Activated naive CD4-positive, alpha-beta T cell treated with anti-CD3 and anti-CD28 coated beads for 36 hours (primary cell): ENCODE data around the gene ID3. TPM values are rescaled to one million over a fixed set of nuclear protein-coding genes. Genes with fewer than 3 reads are reported as not detected.

Experiments
- CTCF ChIA-PET: fragments of 350-600 bp; sonication (Branson Sonifier 250); formaldehyde crosslinking; loops from one replicate; lab custom pipeline; 2021; ENCODE audit warnings: antibody characterized with exemption; lab: Charles Lee
- DNase-seq: peaks from one replicate; pipeline ENCODE4 v3.0.0-alpha.2; 2020
- H3K27ac Mint-ChIP-seq: one replicate; pipeline ENCODE4 v1.8.0; 2021; ENCODE audit warnings: mild to moderate bottlenecking, mixed read lengths
- H3K27me3 Mint-ChIP-seq: one replicate; pipeline ENCODE4 v1.8.0; 2021; ENCODE audit warnings: low read depth, mixed read lengths
- H3K36me3 Mint-ChIP-seq: one replicate; pipeline ENCODE4 v1.8.0; 2021; ENCODE audit warnings: low read depth, mixed read lengths
- H3K4me1 Mint-ChIP-seq: one replicate; pipeline ENCODE4 v1.8.0; 2021; ENCODE audit warnings: low read depth, mixed read lengths
- H3K4me3 Mint-ChIP-seq: one replicate; pipeline ENCODE4 v1.8.0; 2021; ENCODE audit warnings: mild to moderate bottlenecking, moderate library complexity, mixed read lengths
- H3K9me3 Mint-ChIP-seq: one replicate; pipeline ENCODE4 v1.8.0; 2021; ENCODE audit warnings: mixed read lengths
- intact Hi-C: fragments of 100-400 bp; cut with micrococcal nuclease; formaldehyde crosslinking; loops from one replicate; pipeline ENCODE4 v1.15.1; 2023
- total RNA-seq, 2 experiments: library from RNA; stranded (reverse); gene quantifications; one replicate each; pipeline ENCODE4 v1.2.3, GENCODE V29; 2021

ID3 gene, protein sequence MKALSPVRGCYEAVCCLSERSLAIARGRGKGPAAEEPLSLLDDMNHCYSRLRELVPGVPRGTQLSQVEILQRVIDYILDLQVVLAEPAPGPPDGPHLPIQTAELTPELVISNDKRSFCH
- total RNA-seq = 10 to 100 TPM; 69.5 to 74.6 TPM

DNA sequence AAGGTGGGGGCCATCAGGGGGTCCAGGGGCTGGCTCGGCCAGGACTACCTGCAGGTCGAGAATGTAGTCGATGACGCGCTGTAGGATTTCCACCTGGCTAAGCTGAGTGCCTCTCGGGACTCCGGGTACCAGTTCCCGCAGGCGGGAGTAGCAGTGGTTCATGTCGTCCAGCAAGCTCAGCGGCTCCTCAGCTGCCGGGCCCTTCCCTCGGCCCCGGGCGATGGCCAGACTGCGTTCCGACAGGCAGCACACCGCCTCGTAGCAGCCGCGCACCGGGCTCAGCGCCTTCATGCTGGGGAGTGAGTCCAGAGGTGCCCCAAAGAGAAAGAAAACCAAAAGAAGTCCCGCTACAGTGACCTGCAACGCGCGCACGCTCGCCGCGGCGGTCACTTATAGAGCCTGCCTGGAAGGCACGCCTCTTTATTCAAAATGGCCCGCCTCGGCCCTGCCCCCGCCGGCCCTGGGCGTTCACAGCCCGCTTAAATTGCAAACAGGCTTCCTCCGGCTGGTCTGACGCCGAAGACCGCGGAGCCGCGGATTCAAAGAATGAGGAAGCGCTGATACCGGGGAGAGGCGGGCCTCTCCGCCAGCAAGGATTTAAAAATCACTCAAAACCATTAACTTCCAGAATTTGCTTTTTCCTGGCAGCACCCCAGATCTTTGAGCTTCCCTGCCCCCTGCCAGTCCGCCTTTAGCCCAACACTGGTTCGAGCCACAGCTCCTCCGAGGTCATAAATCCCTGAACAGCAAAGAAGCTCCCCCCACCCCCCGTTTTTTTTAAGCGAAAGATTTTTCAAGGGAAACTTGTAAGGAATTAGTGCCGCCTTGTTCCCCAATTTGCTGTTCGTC, at the start of gene ID3:
TSS of gene ID3 (minus strand) at position 366 of the 849 bp plus-strand sequence. CDS start at position 291, 75 bp downstream.
- DNase-seq = peak; percentile 94
- Mint-ChIP-seq H3K27me3 (peaks cover 3% of the 10 kb centered on the region), H3K4me1 (peaks cover 62% of the 10 kb centered on the region), H3K27ac (peak within 1 kb of the TSS; percentile 84), H3K4me3 (peak within 1 kb of the TSS; percentile 82), H3K9me3 (no peaks in the 10 kb centered on the region), H3K36me3 (peaks cover 18% of the 10 kb centered on the region)
- CTCF ChIA-PET = interaction anchor here (0.6 to 3.2 kb wide), 14 partner anchors 11 to 133 kb away, joined by 3 to 25 read pairs (median 5); partner anchors contain the start of gene RPL11
- intact Hi-C loops = loop anchor here (1.0 to 10.0 kb wide), 7 partner anchors 18 to 1085 kb away; partner anchors contain the start of genes PNRC2 and SRRM1

DNA sequence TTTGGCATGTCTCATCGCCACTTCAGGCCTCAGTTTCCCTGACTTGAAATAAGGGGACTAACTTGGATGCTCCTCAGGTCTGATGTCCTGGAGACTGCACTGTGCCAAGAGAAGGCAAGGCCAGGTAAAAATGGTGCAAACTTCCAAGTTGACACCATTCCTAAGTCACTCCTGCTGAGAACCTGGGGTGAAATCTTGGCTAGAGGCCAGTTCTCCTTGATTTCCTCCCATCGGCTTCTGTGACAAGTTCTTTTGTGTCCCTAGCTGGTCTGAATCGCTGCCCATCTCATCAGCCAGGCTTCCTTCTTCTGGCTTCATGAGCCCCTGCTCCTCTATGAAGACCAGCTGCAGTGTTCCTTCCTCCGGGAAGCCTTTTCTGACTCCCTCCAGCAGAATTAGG, 48.6 kb upstream of the ID3 start:
- CTCF ChIA-PET = no interaction called here
- intact Hi-C loops = no loop called here

DNA sequence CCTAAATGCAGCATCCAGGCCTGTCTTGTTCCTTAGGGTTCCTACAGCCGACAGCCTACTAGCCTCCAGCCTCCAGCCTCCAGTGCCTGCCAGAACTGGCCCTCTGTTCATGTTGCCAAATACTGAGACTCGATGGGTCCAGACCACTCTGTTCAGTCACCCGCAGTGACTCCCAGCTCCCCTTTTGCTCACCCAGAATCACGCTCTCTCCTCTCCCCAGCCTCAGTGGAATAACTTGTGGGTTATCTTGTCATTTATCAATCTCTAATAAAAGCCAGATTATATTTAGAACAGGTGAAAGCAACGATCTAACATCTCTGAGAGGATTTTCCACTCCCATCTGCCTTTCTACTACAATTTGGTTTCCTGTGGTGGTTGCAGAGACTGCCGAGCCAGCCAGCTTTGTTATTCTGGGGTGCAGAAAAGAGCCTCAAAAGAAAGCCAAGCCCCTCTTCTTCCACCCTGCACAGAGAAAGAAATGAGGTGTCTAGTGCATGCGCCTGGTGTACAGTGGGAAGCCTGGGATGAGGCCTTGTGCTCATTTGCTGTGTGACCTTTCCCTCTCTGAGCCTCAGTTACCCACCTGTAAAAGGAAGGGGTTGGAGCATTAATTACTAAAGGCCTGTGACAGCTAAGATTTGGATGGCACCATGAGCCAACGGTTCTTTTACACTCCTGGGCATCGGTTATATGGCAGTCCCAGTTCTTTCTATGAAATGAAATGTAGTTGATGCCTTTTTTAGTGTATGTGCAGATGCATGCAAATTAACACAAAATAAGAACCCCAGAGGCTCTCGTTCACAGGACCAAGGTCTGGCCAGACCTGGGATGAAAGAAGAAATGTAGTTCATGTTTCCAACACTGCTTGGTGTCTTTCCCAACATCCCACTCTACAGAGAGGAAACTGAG, 42.9 kb upstream of the ID3 start:
- Mint-ChIP-seq H3K9me3 (no peaks in the 10 kb centered on the region), H3K27ac (peak overlapping the region; percentile 85), H3K27me3 (no peaks in the 10 kb centered on the region), H3K4me1 (peaks cover 71% of the 10 kb centered on the region), H3K36me3 (no peaks in the 10 kb centered on the region), H3K4me3 (peak overlapping the region; percentile 69)
- intact Hi-C loops = no loop called here
- CTCF ChIA-PET = interaction anchor here (0.7 to 6.1 kb wide), 8 partner anchors 8 to 58 kb away, joined by 3 to 29 read pairs (median 5); partner anchors contain the start of gene ID3
- DNase-seq = no peak

More for the DNA sequence above, 48.6 kb upstream of the ID3 start:
- Mint-ChIP-seq H3K36me3 (no peaks in the 10 kb centered on the region), H3K4me1 (peaks cover 58% of the 10 kb centered on the region), H3K27ac (no peak overlapping the region), H3K27me3 (no peaks in the 10 kb centered on the region), H3K9me3 (no peaks in the 10 kb centered on the region), H3K4me3 (no peak overlapping the region)
- no peak for DNase-seq

DNA sequence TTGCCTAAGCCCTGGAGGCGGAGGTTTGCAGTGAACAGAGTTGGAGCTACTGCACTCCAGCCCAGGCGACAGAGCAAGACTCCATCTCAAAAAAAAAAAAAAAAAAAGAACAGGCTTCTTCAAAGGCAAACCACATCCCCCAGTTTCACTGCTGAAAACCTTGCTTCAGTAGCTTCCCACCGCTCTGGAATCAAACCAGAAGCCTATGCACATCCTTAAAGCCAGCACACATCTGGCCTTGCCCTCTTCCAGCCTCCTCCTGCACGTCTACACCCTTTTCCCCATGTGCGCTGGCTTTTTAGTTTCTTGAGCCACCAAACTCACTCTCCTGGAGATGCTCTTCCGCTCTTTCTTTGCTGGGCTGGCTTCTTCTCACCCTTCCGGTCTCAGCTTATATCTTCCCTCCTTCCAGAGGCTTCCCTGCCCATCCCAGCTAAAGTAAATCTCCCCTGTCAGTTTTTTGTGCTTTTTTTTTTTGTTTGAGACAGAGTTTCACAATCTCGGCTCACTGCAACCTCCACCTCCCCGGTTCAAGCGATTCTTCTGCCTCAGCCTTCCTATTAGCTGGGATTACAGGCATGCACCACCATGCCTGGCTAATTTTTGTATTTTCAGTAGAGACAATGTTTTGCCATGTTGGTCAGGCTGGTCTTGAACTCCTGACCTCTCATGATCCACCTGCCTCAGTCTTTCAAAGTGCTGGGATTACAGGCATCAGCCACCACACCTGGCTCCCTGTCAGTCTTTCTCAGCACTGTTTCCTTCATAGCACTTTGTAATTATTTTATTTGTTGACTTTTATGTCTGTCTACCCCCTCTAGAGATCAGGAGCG, 42.0 kb upstream of the ID3 start:
- CTCF ChIA-PET = interaction anchor here (0.6 to 6.1 kb wide), 8 partner anchors 9 to 549 kb away, joined by 3 to 29 read pairs (median 5); no protein-coding TSS in a partner anchor
- no peak for DNase-seq
- H3K4me1 Mint-ChIP-seq = peaks cover 71% of the 10 kb centered on the region
- no peaks in the 10 kb centered on the region for H3K9me3 Mint-ChIP-seq
- intact Hi-C loops = no loop called here
- peak overlapping the region; percentile 69 for H3K4me3 Mint-ChIP-seq
- H3K27me3 Mint-ChIP-seq = no peaks in the 10 kb centered on the region
- peak overlapping the region; percentile 85 for H3K27ac Mint-ChIP-seq
- no peaks in the 10 kb centered on the region for H3K36me3 Mint-ChIP-seq

DNA sequence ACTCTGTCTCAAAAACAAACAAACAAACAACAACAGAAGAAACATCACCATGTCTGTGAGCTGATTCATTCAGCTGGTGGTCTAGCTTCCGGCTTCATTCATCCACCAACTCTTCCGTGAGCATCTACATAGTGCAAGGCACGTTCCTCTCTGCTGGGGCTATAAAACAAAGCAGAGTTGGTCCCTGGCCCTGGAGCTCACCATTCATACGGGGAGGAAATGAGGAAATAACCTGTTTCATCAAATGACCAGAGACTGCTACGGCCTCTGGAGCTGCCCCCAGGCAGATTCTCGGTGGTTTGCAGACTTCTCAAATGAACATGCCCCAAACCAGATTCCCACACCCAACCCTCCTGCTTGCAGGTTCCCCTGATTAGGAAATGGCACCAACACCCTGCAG, 41.0 kb upstream of the ID3 start:
- Mint-ChIP-seq H3K36me3 (no peaks in the 10 kb centered on the region), H3K4me1 (peaks cover 74% of the 10 kb centered on the region), H3K9me3 (no peaks in the 10 kb centered on the region), H3K4me3 (peak overlapping the region; percentile 69), H3K27me3 (no peaks in the 10 kb centered on the region), H3K27ac (peak overlapping the region; percentile 47)
- intact Hi-C loops = no loop called here
- no peak for DNase-seq
- CTCF ChIA-PET = interaction anchor here (0.8 to 6.1 kb wide), 6 partner anchors 9 to 37 kb away, joined by 3 to 29 read pairs (median 6); no protein-coding TSS in a partner anchor

DNA sequence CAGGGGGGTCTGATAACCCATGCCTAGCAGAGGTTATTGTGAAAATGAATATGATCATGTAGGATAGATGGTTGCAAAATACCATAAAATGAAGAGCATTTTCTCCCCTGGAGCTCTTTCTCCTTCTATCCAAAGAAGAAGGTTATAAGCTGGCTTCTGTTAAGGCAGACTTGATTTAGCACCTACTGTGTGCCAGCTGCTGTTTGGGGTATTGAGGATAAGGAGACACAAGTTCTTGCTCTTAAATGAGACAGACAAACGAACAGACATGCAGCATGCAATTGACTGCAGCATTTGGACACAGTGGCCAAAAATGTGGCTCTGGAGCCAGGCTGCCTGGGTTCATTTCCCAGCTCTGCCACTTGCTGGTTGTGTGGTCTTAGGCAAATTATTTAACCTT, 39.8 kb upstream of the ID3 start:
- Mint-ChIP-seq H3K9me3 (no peaks in the 10 kb centered on the region), H3K4me3 (no peak overlapping the region), H3K4me1 (peaks cover 82% of the 10 kb centered on the region), H3K27ac (no peak overlapping the region), H3K27me3 (no peaks in the 10 kb centered on the region), H3K36me3 (no peaks in the 10 kb centered on the region)
- CTCF ChIA-PET = interaction anchor here (0.8 to 6.1 kb wide), 4 partner anchors 36 to 101 kb away, joined by 4 to 29 read pairs (median 12); no protein-coding TSS in a partner anchor
- intact Hi-C loops = no loop called here
- no peak for DNase-seq

DNA sequence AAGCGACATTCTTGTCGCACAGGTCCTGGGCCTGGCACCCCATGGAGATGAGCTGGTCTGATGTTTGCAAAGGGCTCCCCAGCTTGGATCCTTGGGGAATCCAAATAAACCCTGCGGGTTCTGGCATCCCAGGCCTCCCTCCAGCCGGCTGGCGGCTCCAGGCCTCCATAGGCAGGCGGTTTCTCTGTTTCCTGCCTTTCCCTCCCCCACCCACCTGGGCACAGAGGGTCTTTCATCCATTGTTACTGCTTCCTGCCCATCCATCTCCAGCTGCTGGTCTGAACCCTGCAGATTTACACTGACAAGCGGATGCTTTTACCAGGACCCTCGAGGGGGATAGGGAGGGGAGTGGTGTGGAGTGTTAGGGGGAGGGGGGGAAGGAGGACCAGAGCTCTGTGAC, 39.1 kb upstream of the ID3 start:
- Mint-ChIP-seq H3K27ac (no peak overlapping the region), H3K36me3 (no peaks in the 10 kb centered on the region), H3K9me3 (no peaks in the 10 kb centered on the region), H3K27me3 (no peaks in the 10 kb centered on the region), H3K4me3 (no peak overlapping the region), H3K4me1 (peaks cover 85% of the 10 kb centered on the region)
- DNase-seq = no peak
- intact Hi-C loops = no loop called here
- CTCF ChIA-PET = interaction anchor here (0.8 to 6.1 kb wide), 4 partner anchors 14 to 101 kb away, joined by 4 to 29 read pairs (median 14); no protein-coding TSS in a partner anchor

DNA sequence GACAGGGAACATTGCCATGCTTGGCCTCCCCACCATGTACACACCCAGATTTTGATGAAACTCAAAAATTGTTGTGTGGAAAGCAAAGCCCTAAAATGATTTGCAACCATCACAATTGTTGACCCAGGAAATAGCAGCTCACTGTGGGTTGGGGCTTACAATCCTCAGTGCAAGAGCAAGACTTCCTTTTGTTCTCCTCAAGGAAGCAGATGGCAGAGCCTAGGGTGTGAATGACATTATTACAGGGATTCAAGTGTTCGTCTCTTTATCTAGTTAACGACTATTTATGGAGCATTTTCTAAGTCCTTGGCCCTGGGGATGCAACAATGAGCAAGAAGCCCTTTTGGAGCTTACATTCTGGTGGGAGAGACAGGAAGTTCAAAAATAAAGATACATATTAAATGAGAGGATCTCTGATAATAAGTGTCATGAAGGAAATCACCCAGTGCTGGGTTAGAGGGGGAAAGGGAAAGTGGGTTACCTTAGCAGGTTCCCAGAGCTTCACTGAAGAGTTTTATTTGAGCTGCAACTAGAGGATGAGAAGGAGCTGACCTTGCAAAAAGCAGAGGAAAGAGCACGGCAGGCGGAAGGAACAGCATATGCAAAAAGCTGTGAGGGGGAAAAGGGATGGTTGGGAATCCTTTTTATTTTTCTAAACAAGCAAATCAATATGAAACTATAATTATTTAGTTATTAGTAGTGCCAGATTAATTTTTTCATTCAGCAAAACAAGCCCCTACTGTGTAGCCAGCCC, 38.5 kb upstream of the ID3 start:
- H3K27me3 Mint-ChIP-seq = no peaks in the 10 kb centered on the region
- CTCF ChIA-PET = interaction anchor here (0.6 to 6.1 kb wide), 3 partner anchors 15 to 37 kb away, joined by 3 to 29 read pairs (median 8); no protein-coding TSS in a partner anchor
- no peaks in the 10 kb centered on the region for H3K9me3 Mint-ChIP-seq
- DNase-seq = no peak
- H3K4me1 Mint-ChIP-seq = peaks cover 85% of the 10 kb centered on the region
- H3K36me3 Mint-ChIP-seq = no peaks in the 10 kb centered on the region
- H3K4me3 Mint-ChIP-seq = no peak overlapping the region
- peak overlapping the region; percentile 26 for H3K27ac Mint-ChIP-seq
- intact Hi-C loops = no loop called here

DNA sequence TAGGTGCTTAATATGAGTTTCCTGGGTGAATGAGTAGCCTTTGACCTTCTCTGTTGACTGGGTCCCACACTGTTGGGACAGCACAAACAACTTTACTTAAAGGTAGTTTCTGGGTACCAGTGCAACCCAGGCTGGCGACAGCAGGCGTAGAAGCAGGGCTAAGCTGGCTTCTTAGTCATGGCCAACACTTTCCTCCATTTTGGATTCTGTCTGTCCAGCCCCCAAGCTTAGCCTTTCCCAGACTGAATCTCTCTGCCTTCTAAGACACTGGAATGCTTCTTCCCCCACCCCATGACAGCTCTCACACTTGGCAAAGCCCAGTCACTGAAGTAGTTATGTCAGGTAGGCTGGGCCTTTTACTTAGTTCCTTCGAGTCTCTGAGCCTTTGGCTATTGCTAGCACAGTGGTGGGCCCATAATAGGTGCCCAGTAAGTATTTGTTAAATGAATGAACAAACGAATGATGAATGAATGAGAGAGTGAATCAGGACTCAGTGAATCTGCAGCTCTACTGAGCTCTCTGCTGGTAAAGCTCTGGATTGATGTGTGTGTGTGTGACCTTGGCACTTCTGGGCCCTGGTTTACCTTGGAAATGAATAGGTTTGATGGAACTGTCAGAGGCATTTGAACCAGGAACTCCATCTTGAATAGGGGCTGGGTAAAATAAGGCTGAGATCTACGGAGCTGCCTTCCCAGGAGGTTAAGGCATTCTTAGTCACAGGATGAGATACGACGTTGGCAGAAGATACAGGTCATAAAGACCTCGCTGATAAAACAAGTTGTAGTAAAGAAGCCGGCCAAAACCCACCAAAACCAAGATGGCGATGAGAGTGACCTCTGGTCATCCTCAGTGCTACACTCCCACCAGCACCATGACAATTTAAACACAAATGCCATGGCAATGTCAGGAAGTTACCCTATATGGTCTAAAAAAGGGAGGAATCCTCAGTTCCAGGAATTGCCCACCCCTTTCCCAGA, 37.4 kb upstream of the ID3 start:
- no peak overlapping the region for H3K27ac Mint-ChIP-seq
- H3K9me3 Mint-ChIP-seq = no peaks in the 10 kb centered on the region
- H3K4me3 Mint-ChIP-seq = no peak overlapping the region
- H3K36me3 Mint-ChIP-seq = no peaks in the 10 kb centered on the region
- CTCF ChIA-PET = interaction anchor here (0.6 to 2.3 kb wide), 6 partner anchors 16 to 81 kb away, joined by 3 to 8 read pairs (median 5); no protein-coding TSS in a partner anchor
- intact Hi-C loops = no loop called here
- H3K27me3 Mint-ChIP-seq = no peaks in the 10 kb centered on the region
- H3K4me1 Mint-ChIP-seq = peaks cover 84% of the 10 kb centered on the region
- DNase-seq = no peak

DNA sequence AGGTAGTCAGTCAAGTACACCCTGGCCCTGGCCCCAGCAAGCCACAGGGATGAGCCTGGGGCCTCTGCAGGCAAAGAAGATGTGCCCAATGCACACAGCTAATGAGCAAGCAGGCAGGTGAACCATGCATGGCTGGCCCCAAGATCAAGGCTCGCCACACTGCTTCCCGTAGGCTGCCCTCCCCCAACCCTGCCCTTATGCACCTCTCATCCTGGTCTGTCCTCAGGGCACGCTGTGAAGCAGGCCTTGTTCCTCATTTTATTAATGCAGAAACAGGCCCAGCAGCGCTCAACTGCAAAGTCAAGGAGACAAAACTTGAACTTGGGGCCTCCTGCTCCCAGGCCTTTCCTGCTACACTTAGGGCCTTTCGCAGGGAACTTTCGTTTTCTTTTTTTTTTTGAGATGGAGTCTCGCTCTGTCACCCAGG, 35.6 kb upstream of the ID3 start:
- H3K4me3 Mint-ChIP-seq = no peak overlapping the region
- CTCF ChIA-PET = interaction anchor here (0.9 to 1.6 kb wide), 2 partner anchors 17 to 40 kb away, joined by 5 to 6 read pairs; no protein-coding TSS in a partner anchor
- intact Hi-C loops = no loop called here

More for the DNA sequence above, 35.6 kb upstream of the ID3 start:
- Mint-ChIP-seq H3K27ac (peak overlapping the region; percentile 71), H3K36me3 (no peaks in the 10 kb centered on the region), H3K9me3 (no peaks in the 10 kb centered on the region), H3K27me3 (no peaks in the 10 kb centered on the region), H3K4me1 (peaks cover 83% of the 10 kb centered on the region)
- no peak for DNase-seq
